HG02870 (cell line): ENCODE data around the gene TCEAL8.
A peak's percentile ranks its signal among the peaks of the same experiment; 100 is the strongest.

ENCODE experiments used
- ATAC-seq: cut with Tn5 transposase; IDR thresholded peaks from one replicate; pipeline ENCODE4 v1.9.1; 2021; ENCODE audit warnings: mild to moderate bottlenecking, moderate library complexity; ENCODE audit not compliant: unreplicated experiment

TCEAL8 gene

DNA sequence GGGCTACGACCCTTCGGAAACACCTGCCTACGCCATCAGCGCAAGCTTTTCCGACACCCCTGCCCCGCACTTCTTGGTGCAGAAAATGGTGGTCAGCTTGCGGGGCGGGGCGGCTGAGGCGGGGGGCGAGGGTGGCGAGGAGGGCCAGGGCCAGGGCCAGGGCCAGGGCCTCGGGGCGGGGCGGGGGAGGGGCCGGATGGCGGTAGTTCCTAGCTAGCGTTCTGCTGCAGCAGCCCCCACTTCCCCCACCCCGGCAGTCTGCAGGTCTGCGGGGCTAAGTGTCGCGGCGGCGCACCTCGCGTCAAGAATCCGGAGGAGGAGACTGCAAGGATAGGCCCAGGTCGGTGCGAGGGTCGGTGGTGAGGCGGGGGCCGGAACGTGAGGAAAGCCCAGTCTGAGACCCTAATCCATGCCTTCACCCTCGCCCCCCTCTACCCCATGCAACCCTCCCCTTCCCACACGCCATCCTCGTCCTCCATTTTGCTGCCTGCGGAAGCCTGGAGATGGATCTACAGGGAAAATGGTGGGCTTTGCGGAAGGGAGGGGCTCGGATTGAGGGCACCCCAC is 39.4 kb downstream of the TCEAL8 start:
- ATAC-seq, result peak; percentile 13

DNA sequence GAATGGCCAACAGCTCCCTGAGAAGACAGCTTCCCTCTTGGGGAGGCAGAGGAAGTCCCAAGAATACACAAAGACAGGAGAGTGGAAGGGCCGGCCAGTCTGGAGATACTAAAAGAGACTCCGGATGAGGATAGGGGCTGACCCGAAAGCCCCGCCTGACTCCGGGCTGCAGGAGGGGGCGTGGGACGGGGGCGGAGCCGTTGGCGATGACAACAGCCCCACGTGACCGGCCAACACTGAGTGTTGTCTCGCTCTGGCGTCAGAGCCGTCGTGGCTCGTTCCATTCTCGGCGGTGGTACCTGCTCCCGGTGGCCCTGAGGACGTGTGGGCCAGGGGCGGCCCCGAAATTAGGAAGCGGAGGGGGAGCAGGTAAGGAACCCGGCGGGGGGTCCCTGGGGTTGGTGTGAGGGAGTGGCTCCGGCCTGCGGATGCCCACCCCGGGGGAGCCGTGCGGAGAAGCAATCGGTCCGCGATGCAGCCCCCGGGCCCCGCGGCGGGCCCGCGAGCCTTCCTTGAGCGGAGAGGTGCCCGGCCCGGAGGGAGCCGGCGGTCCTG is 40.0 kb downstream of the TCEAL8 start, which contains the start of gene BEX4:
Gene BEX4, plus strand, starts transcription at position 239 of the 555 bp plus-strand sequence. CDS start 1,046 bp downstream, outside the sequence.
- peak; percentile 91 for ATAC-seq

DNA sequence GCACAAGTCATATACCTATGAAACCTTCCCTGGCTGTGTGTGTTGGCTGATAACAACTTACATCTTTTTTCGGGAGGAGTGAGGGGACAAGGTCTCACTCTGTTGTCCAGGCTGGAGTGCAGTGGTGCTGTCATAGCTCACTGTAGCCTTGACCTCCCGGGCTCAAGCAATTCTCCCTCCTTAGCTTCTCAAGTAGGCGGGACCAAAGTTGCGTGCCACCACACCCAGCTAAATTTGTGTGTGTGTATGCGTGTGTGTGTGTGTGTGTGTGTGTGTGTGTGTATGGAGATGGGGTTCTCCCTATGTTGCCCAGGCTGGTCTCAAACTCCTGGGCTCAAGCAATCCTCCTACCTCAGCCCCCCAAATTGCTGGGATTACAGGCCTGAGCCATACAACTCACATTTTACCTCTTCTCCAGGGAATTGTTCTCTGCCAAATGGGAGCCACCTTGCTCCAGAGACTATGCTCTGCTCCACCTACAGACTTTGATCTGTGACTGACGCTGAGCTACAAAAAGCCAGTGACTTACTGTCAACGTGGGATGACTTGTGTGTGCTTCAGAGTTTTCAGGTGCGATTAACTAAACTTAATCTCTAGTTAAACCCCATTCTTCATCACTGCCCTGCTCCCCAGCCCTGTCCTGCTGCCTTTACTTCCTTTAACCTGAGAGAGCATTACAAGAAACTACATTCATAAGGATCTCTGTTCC is 42.1 kb downstream of the TCEAL8 start:
- no peak for ATAC-seq

DNA sequence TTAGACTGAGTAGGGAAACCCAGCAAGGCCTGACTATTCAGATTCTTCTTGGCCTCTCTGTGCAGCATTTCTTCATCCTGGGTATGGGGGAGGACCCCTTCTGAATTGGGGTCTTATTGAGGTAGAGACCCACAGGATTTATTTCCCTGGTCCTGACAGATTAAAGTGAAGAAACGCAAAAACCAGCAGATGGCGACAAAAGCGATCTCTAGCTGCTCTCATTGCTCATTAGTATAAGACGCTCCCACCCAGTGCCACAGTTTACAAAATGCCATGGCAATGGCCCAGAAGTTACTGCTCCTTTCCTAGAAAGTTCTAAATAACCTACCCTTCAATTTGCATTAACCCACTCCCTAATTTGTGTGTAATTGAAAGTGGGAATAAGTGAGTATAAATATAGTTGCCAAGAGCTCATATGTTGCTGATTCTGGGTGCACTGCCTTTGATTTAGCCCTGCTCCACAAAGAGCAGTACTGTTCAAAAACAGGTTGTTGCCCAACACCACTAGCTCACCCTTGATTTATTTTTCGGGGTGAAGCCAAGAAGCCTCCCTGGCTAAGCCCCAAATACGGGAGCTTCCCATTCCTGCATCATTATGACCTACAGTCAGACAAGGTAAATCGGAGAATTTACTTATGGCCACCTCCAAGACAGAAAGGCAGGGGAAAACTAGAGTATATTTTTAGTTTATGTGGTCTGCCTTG is 43.8 kb downstream of the TCEAL8 start:
- ATAC-seq, result peak; percentile 37

DNA sequence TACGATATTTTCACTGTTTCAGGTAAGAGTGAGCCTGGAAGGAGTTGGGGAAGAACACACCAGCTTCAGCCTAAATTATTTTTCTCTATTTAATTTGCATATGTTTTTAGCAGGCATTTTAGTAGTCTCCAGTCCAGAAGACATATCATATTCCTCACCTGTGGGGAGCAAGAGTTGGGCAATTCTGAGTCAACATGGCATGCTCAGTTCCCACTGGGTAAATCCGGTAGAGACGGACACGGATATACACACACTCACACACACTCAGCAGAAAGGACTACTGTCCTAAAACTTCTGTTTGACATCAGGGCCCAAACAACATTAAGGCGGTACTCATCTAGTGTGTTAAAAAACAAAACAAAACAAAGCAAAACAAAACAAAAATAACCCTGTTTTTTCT is 44.9 kb downstream of the TCEAL8 start:
- no peak for ATAC-seq
